Stomach smooth muscle (tissue), 2 donors: ENCODE measurements around the gene NPY5R.

Experiments
- H3K27ac ChIP-seq: one replicate; pipeline ENCODE4 v1.7.0; 2013; ENCODE audit warnings: mild to moderate bottlenecking, low read length, inconsistent platforms
- H3K27me3 ChIP-seq, 2 donors: one replicate each; pipeline ENCODE4 v1.7.0; 2013; ENCODE audit warnings: low read length in 2 of 2; ENCODE audit not compliant: insufficient read depth in 2 of 2, control insufficient read depth in 1 of 2
- H3K36me3 ChIP-seq, 2 donors: one replicate each; pipeline ENCODE4 v1.7.0; 2013; ENCODE audit warnings: low read length in 2 of 2; ENCODE audit not compliant: control insufficient read depth in 2 of 2, insufficient read depth in 2 of 2
- H3K4me1 ChIP-seq: one replicate; pipeline ENCODE4 v1.7.0; 2013; ENCODE audit warnings: low read length; ENCODE audit not compliant: control insufficient read depth, insufficient read depth
- H3K4me3 ChIP-seq, 2 donors: one replicate each; pipeline ENCODE4 v1.7.0; 2013; ENCODE audit warnings: low read length in 2 of 2
- H3K9ac ChIP-seq, 2 donors: one replicate each; pipeline ENCODE4 v1.7.0; 2013; ENCODE audit warnings: low read length in 2 of 2, mild to moderate bottlenecking in 1 of 2
- H3K9me3 ChIP-seq, 2 donors: one replicate each; pipeline ENCODE4 v1.7.0; 2013; ENCODE audit warnings: low read length in 2 of 2; ENCODE audit not compliant: control insufficient read depth in 2 of 2
- donor health status: healthy.
- donor health status: Pancreatic carcinoma.

The NPY5R gene

DNA sequence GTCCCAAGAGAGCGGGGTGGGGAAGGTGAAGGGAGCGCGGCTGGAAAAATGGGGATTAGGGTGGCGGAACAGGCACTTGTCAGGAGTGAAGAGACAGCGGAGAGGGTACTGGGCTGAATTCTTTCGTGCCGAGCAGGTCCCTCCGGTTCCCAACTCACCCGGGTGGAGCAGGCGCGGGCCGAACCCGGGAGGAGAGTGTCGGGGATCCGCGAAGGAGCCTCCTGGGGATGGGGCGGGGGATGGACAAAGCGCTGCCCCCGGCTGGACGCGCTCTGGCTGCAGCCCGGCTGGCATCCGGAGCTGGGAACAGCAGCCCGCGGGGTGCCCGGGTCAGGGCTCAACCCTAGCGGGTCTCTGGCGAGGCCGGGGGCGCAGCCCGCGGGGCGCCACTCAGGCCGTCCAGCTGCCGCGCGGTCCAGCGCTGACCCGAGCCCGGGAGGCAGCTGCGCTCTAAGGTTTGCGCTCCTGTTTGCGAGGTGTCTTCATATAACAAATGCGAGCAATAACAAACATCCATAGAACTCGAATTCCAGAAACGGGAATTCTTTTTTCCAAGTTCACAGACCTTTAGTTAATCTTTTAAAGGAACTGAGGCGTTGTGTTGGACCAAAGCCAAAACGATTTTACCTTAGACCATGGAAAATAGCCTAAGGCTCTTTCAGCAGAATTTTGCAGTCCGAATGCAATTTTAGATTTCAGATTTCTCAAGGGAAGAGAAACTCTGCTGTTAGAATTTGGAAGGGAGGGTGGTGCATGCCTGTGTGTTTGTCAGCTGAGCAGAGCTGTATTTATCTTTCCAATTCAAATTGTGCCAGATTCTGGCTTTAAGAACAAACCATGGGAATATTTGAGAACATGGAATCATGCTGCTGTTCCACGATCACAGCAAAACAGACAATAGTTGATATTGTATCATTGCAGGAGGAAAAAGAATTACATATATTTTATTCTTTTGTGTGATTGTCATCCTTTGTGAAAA, 744 bp downstream of the NPY5R start:
- no peaks in the 10 kb centered on the region for H3K9me3 ChIP-seq
- H3K9ac ChIP-seq = no peak overlapping the region
- H3K27me3 ChIP-seq = peaks cover 6 to 21% of the 10 kb centered on the region in 2 donors
- no peaks in the 10 kb centered on the region for H3K36me3 ChIP-seq
- H3K27ac ChIP-seq = no peak overlapping the region
- H3K4me1 ChIP-seq = peaks cover 7% of the 10 kb centered on the region
- peak overlapping the region in 1 of 2 donors; percentile 69 for H3K4me3 ChIP-seq

DNA sequence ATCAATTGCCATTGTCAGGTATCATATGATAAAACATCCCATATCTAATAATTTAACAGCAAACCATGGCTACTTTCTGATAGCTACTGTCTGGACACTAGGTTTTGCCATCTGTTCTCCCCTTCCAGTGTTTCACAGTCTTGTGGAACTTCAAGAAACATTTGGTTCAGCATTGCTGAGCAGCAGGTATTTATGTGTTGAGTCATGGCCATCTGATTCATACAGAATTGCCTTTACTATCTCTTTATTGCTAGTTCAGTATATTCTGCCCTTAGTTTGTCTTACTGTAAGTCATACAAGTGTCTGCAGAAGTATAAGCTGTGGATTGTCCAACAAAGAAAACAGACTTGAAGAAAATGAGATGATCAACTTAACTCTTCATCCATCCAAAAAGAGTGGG, 7.0 kb downstream of the NPY5R start:
- no peak overlapping the region for H3K27ac ChIP-seq

DNA sequence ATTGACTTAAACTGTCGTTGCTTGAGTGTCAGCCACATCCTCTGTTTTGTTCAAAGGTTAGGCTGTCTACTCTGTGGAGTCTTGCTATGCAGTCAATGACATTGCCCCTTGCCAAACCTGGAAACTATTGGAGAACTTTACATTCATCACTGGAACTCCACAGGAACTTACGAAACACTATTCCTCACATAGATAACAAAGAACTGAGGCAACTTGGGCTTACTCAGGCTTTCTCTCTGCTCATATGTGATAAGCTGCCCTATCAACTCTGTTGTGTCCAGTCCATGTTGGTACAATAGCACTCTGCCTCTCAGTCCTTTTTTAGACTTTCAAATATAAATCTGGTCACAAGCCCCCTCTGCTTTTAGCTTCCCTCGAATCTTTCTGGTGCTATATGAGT, 9.4 kb downstream of the NPY5R start:
- Histone ChIP-seq H3K27ac (no peak overlapping the region), H3K4me1 (no peaks in the 10 kb centered on the region), H3K4me3 (no peak overlapping the region), H3K9ac (no peak overlapping the region), H3K9me3 (no peaks in the 10 kb centered on the region), H3K27me3 (no peaks in the 10 kb centered on the region), H3K36me3 (no peaks in the 10 kb centered on the region)

More for the DNA sequence above, 7.0 kb downstream of the NPY5R start:
- H3K36me3 ChIP-seq = no peaks in the 10 kb centered on the region
- H3K9ac ChIP-seq = no peak overlapping the region
- H3K4me3 ChIP-seq = no peak overlapping the region
- H3K9me3 ChIP-seq = no peaks in the 10 kb centered on the region
- H3K4me1 ChIP-seq = no peaks in the 10 kb centered on the region
- H3K27me3 ChIP-seq = no peaks in the 10 kb centered on the region

DNA sequence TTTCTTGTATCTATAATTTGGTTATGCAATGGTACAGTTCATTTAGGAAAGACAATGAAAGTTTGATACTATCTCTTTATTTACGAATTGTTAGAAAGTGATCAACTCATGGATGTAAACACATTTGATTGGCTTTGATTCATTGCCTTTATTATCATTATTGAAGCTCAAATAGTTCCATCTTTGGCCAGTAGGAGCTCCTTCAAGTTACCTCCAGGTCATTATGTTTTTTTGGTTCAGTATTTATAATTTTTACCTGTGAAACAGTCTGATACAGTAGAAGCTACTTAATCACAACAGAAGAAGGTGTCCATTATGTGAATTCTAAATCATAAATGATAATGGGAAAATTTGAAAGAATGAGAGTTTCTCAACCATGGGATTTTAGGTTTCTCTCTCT, 12.4 kb downstream of the NPY5R start:
- Histone ChIP-seq H3K27me3 (no peaks in the 10 kb centered on the region), H3K27ac (no peak overlapping the region), H3K36me3 (no peaks in the 10 kb centered on the region), H3K4me1 (no peaks in the 10 kb centered on the region), H3K4me3 (no peak overlapping the region), H3K9me3 (no peaks in the 10 kb centered on the region), H3K9ac (no peak overlapping the region)

DNA sequence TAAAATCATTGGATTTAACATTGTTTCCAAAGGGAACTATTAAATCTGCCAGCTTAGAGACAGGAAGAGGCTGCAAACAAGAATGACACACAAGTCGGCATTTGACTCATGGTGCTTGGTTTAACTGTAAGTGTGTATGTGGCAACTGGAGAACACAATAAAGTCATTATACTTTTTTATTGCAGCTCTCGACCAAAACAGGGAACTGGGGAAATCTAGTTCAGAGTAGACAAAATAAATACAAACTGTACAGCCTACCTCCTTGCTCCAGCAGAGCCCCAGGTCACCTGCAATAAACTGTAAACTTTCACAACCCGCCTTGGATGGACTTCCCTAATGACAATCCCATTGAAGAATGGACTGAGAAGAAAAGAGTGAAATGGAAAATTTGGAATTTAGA, 24.0 kb downstream of the NPY5R start:
- no peak overlapping the region for H3K9ac ChIP-seq
- no peak overlapping the region for H3K27ac ChIP-seq
- no peaks in the 10 kb centered on the region for H3K36me3 ChIP-seq
- H3K27me3 ChIP-seq = no peaks in the 10 kb centered on the region
- H3K4me3 ChIP-seq = no peak overlapping the region
- H3K9me3 ChIP-seq = peaks cover 0 to 2% of the 10 kb centered on the region in 2 donors
- no peaks in the 10 kb centered on the region for H3K4me1 ChIP-seq

DNA sequence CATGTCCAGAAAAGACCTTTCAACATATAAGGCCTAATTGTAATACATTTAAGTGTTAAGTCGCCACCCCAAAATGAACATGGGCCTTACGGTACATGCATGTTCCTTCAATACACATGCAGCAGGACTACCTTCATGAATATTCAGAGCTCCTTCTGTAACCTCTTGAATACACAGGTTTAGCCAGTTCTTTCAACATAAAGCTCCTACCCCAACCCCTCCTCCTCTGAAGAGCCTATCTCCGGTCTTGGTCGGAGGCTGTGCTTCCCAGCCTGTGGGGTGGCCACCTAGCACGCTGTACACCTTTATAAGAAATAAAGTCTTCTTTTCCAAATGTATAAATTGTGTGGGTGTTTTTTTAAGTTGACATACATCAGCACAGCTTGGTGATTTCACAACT, 28.3 kb downstream of the NPY5R start:
- H3K27me3 ChIP-seq = no peaks in the 10 kb centered on the region
- no peak overlapping the region for H3K27ac ChIP-seq
- no peaks in the 10 kb centered on the region for H3K4me1 ChIP-seq
- H3K9me3 ChIP-seq = no peaks in the 10 kb centered on the region
- no peak overlapping the region for H3K9ac ChIP-seq
- no peaks in the 10 kb centered on the region for H3K36me3 ChIP-seq
- no peak overlapping the region for H3K4me3 ChIP-seq

DNA sequence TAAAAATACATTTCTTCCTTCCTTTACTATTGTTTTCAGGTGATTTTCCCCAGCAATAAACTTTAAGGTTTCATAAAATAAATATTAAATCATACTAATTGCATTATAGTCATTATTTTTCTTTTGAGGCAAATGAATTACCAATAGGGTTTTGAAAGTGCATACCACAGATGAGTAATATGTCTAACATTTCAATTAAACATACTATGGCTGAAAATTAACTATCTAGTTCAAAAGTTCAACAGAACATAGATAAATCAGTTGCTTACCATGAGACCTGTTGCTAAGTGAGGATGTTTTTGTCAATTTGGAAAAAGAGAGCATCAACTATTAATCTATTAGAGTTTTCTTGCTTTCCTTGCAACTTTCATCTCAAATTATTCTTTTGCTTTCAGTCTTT, 35.0 kb downstream of the NPY5R start:
- H3K4me1 ChIP-seq = no peaks in the 10 kb centered on the region
- no peaks in the 10 kb centered on the region for H3K9me3 ChIP-seq
- no peak overlapping the region for H3K4me3 ChIP-seq
- no peak overlapping the region for H3K9ac ChIP-seq
- no peaks in the 10 kb centered on the region for H3K27me3 ChIP-seq
- H3K27ac ChIP-seq = no peak overlapping the region
- H3K36me3 ChIP-seq = no peaks in the 10 kb centered on the region

DNA sequence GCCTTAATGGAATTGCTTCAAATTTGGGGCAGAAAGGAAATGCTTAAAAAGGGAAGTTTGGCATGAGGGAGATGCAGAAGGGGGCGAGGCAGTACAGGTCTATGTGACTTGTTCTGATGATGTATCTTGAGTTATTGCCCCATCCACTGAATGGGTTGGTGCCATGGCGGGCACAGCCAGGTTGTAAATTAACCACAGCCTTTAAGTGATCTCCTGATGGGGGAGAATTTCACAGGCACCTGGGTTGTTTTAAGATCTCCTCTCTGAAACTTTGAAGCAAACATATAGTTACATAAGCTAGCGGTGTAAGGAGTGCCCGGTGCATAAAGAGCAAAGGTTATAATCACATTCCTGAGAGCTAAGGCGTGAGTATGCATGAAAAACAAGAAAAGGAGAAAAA, 37.0 kb downstream of the NPY5R start:
- H3K27ac ChIP-seq = no peak overlapping the region
- no peaks in the 10 kb centered on the region for H3K9me3 ChIP-seq
- no peaks in the 10 kb centered on the region for H3K36me3 ChIP-seq
- H3K9ac ChIP-seq = no peak overlapping the region
- H3K27me3 ChIP-seq = no peaks in the 10 kb centered on the region
- no peak overlapping the region for H3K4me3 ChIP-seq
- H3K4me1 ChIP-seq = no peaks in the 10 kb centered on the region

DNA sequence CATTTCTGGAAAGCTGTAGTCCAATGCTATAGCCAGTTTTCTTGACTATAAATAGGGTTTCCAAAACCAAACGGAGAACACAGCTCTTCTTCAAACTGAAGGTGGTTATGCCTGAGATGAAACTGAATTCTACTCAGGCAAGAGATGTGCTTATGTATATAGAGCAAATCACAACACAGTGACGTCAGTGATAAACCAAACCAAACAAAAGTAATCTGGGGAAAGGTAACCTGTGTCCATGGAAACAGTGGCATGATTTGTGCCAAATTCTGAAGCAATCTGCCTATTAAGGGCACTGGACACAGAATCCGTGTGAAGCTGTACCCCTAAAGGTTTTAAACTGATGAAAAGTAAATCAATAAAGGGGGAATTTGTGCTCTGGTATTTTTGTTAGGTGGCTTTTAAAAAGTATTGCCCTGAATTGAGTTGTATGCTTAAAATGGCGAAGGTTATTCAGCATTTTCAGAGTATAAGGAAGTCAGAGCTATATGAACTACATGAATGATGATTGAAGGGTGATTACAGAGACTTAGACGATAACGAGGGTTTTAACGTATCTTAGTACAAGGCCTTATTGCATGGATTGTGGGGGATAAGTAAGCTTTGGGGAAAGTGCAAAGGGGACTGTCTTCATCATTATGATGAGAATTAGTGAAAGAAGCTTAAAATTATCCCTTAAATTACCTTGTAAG, 38.6 kb downstream of the NPY5R start:
- no peak overlapping the region for H3K9ac ChIP-seq
- H3K4me1 ChIP-seq = no peaks in the 10 kb centered on the region
- no peaks in the 10 kb centered on the region for H3K27me3 ChIP-seq
- H3K27ac ChIP-seq = no peak overlapping the region
- H3K36me3 ChIP-seq = no peaks in the 10 kb centered on the region
- H3K4me3 ChIP-seq = no peak overlapping the region
- no peaks in the 10 kb centered on the region for H3K9me3 ChIP-seq

DNA sequence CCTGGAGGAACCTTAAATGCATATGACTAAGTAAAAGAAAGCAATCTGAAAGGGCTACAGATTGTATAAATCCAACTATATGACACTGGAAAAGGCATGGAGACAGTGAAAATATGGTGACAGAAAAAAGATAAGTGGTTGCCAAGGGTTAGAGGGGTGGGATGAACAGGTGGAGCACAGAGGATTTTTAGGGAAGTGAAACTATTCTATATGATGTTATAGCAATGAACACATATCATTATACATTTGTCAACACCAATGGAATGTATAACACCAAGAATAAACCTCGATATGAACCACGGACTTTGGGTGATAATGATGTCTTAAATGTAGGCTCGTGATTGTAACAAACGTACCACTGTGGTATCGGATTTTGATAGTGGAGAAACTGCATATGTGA, 40.7 kb downstream of the NPY5R start:
- Histone ChIP-seq H3K4me1 (no peaks in the 10 kb centered on the region), H3K27me3 (no peaks in the 10 kb centered on the region), H3K4me3 (no peak overlapping the region), H3K9me3 (peaks cover 0 to 3% of the 10 kb centered on the region in 2 donors), H3K27ac (no peak overlapping the region), H3K36me3 (no peaks in the 10 kb centered on the region), H3K9ac (no peak overlapping the region)

DNA sequence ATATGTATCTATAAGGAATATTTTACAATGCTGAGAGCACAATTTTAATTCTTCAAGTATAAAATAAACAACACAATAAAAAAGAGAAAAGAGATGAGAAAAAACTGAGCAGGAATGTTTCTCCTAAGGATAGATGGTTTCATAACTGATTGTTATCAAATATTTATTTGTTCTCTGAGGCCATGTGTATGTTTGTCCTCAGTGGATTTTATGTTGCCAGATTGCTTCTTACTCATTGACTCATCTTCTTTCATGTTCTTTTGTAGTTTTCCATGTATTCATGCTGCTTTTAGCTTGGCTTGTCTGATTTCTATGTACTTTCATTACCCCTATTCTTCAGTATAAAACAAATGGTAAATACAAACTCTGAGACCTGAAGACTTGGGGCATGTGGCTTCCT, 41.2 kb downstream of the NPY5R start:
- no peak overlapping the region for H3K9ac ChIP-seq
- no peak overlapping the region for H3K27ac ChIP-seq
- H3K4me3 ChIP-seq = no peak overlapping the region
- H3K4me1 ChIP-seq = no peaks in the 10 kb centered on the region
- no peaks in the 10 kb centered on the region for H3K36me3 ChIP-seq
- H3K27me3 ChIP-seq = no peaks in the 10 kb centered on the region
- H3K9me3 ChIP-seq = peaks cover 0 to 3% of the 10 kb centered on the region in 2 donors
